Stimulated activated CD8-positive, alpha-beta memory T cell treated with anti-CD3 and anti-CD28 coated beads, Interleukin-12 subunit alpha, Interleukin-12 subunit beta, amount 100 ng/mL, for 1 hour (primary cell): ENCODE data around the gene CLSTN1.
"Not testable (repeated sequence)": the region's sequence is repeated elsewhere in the genome, so short reads cannot be mapped to it uniquely, and the experiment has no call there.

ENCODE experiments used
- DNase-seq: peaks from one replicate; pipeline ENCODE4 v3.0.0-alpha.2; 2020; ENCODE audit warnings: low read depth

CLSTN1 gene

DNA sequence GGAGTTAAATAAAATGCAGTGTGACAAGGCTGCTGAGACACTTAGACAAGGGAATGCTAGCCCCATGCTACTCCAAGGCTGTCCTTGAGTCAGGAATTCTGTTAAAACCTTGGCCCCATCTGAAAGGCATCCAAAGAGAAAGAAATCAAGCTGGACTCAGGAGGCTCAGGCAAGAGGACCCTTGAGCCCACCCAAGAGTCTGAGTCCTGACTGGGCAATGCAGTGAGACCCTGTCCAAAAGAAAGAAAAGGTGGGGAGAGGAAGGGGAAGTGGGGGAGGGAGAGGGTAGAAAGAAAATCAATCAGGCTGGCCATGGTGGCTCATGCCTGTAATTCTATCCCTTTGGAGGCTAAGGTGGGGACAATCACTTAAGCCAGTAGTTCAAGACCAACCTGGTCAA lies 26.7 kb downstream of the CLSTN1 start:
- no peak for DNase-seq

DNA sequence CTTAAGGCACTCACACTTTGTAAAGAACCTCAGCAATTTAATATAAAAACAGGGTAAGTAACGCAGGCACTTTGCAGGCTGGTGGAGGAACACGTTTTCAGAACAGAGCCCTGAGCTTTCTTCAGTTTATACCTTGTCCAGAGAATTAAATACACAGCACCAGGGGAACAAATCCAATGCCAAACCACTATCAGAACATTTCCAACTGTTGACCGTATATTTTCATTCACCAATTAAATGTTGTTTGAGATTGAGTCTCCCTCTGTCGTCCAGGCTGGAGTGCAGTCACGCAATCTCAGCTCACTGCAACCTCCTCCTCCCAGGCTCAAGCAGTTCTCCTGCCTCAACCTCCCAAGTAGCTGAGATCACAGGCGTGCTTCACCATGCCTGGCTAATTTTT lies 29.7 kb downstream of the CLSTN1 start:
- DNase-seq: no peak

DNA sequence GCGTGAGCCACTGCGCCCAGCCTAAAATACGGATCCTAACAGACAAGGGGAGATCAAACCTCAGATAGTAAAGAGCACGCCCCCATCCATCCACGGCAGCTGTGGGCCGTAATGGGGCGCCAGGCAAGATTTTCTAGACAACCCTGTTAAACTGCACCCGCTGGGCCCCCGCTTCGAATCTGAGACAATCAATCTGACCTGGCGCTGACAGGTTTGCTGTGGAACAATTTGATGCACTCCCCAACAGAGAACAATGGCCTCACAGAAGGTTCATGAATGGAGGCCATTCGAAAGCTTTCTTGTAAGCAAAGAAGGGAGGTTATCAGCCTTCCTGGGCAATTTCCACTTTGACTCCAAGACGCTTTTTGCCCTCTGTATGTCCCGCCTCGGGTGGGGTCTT lies 30.5 kb downstream of the CLSTN1 start:
- DNase-seq: no peak

DNA sequence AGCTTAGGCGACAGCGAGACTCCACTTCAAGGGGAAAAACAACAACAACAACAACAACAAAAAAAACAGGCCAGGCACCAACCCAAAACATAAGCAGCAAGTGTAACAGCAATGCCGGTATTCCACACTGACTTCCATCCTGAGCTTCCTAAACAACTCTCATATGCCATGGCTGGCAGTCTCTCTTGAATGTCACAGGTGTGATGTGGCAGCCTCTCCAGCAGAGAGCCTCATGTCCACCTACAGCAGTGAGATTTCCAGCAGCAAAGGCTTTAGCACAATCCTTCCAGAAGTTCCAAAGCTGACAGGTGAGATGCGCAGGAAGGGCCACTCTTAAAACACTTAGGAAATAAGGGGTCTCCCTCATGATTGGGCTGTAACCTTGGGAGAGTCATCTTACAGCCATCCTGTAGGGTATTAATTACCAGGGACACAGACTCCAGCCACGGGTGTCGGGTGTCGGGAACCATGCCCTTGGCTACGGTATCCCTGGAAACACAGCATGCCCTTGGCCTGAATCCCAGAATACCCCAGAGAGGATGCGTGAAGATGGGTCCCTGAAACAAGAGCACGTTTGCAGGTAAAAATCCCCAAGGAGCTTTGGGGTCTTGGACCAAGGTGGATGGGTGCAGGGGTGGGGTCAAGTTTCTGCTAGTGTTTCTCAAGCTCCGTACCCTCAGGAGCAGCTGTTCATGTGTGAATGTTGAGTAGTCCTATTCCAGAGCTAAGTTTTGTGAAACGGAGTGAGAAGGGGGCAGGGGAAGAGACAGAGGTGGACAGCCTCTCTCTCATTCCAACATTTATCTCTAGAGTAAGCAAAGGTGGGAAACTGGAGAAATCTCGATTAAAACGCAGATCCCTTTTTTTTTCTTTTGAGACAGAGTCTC lies 31.4 kb downstream of the CLSTN1 start:
- DNase-seq: no peak

DNA sequence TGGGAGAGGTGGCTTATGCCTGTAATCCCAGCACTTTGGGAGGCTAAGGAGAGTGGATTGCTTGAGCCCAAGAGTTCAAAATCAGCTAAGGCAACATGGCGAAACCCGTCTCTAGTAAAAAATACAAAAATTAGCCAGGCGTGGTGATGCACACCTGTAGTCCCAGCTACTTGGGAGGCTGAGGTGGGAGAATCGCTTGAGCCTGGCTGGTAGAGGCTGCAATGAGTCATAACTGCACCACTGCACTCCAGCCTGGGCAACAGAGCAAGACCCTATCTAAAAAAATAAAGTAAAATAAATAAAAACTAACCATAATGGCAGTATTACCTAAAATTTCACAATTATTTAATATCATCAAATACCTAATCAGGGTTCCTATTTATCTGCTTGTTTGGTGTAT lies 34.1 kb downstream of the CLSTN1 start:
- not testable (repeated sequence) for DNase-seq

DNA sequence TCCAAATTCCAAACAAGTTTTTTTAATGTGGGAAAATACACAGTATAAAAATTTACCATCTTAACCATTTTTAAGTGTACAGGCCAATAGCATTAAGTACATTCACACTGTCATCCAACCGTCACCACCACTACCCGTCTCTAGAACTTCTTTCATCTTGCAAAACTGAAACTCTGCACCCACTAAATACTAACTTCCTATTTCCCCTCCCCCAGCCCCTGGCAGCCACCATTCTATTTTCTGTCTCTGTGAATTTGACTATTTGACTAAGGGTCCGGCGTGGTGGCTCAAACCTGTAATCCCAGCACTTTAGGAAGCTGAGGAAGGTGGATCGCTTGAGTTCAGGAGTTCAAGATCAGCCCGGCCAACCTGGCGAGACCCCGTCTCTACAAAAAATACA lies 36.1 kb downstream of the CLSTN1 start:
- no peak for DNase-seq

DNA sequence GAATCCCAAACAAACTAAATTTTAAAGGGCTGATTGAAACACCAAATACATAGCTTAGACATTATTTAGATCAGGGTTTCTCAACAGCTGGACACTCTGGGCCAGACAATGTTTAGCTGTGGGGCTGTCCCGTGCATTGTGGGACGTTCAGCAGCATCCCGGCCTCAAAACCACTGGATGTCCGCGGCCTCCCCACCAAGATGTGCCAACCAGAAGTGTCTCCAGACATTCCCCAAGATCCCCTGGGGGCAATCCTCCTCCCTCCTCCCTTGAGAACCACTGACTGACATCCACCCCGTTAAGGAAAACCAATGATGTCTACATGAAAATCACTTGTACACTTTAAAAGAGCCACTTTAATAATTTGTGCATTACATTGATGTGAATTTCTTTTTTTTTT lies 38.4 kb downstream of the CLSTN1 start:
- no peak for DNase-seq

DNA sequence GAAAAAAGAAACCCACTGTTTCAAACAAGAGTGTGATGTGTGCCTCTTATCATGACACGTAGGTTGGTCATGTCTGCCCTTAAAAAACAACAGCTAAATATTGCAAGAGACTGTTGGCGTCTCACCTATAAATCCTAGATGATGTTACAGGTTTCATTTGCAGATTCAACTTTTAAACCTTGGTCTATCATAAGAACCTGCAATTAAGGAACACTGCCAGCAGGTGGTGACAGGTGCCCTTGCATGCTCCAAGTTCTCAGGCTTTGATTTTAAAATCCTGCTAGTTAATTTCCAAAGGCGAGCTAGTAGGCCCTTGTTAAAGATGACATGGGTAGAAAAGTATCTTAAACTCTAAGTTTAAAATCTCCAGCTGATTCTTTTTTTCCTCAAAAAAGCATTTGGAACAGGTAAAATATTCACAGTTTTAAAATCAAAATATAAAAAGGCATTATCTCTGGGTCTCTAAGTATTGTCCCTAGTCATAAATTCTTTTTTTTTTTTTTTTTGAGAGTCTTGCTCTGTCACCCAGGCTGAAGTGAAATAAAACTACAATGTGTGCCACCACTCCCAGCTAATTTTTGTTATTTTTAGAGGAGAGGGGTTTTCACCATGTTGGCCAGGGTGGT lies 39.1 kb downstream of the CLSTN1 start:
- peak; percentile 48 for DNase-seq

DNA sequence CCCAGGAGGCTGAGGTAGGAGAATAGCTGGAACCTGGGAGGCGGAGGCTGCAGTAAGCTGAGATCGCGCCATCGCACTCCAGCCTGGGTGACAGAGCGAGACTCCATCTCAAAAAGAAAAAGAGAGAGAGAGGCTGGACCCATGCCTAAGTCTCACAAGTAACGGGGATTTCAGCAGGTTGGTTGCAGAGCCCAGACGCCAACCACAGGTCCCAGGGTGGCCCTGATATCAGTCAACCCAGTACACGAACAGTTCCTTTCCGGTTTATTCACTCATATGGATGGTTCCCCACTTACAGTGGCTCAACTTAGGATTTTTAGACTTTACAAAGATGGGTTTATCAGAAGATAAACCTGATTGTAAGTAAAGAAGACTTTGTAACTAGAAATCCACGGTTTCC lies 40.9 kb downstream of the CLSTN1 start:
- DNase-seq: no peak

DNA sequence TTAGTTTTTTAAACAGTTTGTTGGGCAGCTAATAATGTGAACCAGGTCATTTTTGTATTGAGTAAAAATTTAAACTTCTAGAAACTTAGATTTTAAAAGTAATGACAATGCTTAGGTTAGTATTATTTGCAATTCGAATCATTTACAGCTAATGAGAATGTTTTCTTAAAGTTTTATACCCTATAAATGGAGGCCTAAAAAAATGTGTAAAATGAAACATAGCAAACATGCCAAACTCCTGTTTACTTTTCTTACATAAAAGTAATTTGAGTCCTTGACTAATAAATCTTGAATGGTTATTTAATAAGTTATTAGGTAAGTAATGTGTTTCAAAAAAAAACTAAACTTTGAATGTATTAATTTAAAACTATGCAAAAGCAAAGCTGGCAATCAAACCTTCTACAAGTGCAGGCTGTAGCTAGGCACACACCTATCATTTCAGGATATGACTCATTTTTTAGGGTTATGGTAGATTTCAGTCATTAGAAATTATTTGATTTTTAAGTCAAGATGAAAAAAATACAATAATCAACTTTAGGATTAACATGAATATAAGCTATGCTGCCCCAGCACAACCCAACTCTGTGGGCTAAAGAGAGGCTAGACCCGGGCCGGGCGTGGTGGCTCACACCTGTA lies 41.5 kb downstream of the CLSTN1 start:
- no peak for DNase-seq

DNA sequence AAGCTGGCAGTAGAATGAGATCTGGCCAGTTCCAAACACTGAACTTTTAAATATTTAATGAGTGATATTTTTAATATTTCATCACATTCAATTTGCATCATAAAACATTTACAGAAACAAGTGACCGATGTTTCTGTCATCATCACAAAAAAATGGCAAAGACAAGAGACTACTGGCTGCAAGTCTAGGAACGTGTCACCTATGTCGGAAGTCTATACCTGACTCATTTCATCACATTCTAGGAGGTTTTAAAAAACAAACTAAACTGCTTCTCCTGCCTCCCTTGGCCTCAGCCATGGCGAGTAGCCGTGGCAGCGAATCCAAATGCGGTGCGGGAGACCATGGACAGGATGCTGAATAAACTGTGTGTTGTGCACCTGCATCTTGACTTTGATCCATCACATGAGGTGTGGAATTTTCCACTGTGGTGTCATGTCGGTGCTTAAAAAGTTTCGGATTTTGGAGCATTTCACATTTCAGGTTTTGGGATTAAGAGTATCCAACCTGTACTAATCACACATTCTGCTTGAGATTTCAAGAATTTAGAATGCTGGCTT lies 43.1 kb downstream of the CLSTN1 start:
- no peak for DNase-seq

DNA sequence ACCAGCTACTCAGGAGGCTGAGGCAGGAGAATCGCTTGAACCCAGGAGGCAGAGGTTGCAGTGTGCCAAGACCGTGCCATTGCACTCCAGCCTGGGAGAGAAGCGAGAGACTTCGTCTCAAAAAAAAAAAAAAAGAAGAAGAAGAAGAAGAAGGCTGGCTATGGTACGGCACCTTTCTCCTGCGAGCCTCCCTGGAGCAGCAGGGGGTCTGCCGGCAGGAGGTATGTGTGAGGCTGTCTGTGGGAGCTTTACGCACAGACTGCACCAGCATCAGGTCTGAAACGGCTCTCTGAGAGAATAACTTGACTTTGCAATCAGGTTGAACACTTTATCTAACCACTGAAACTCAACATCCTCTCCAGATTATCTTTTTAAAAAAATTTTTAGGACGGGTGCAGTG lies 44.9 kb downstream of the CLSTN1 start:
- no peak for DNase-seq

DNA sequence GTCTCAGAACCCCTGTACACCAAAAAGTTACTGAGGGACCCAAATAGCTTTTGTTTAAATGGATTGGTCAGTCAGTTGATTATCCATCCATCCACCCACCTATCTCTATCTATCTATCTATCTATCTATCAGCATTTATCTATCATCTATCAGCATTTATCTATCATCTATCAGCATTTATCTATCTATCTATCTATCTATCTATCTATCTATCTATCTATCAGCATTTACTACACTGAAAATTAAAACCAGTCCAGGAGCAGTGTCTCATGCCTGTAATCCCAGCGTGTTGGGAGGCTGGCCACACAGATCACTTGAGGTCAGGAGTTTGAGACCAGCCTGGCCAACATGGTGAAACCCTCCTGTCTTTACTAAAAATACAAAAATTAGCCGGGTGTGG lies 47.1 kb downstream of the CLSTN1 start:
- no peak for DNase-seq

DNA sequence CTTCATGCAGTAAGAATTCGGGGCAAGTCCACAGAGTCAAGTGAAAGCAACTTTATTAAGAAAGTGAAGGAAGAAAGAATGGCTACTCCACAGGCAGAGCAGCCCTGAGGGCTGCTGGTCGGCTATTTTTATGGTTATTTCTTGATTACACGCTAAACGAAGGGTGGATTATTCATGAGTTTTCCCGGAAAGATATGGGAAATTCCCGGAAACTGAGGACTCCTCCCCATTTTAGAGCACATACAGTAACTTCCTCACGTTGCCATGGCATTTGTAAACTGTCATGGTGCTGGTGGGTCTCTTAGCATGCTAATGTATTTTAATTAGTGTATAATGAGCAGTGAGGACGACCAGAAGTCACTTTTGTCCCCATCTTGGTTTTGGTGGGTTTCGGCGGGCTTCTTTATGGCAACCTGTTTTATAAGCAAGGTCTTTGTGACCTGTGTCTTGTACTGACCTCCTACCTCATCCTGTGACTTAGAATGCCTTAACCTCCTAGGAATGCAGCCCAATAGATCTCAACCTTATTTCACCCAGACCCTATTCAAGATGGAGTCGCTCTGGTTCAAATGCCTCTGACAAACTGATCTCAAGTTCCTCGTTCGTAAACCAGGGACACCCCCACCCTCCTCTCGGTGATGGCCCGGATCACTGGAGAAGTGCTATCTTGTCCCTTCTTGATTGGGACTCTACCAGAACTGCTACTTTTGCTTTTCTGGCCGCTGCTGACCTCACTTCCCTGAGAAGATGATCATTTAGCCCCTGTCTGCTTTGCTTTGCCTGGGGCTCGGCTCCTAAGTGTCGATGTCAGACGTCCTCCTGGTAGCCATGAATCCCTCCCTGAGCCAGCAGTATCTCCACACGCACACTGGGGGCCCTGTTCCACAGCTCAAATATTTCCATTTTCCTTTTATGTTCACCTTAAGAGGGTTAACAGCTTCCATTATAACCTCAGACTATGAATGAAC lies 48.8 kb downstream of the CLSTN1 start:
- DNase-seq: no peak

DNA sequence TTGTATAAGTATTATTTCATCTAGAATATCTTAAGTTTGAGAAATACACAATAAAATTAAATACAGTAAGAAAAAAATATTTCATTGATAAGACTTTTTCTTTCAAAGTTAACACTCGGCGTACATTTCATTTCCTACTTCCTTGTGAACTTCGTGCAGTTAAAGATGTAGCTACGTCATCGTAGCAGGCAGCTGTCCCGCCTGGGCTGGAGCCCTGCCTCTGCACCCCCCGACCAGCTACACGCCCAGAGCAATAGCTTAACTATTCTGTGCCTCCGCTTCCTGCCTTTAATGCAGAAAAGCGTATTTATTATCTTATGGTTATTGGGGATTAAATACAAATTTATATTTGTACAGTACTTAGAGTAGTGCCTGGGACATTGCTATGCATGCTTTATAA lies 53.5 kb downstream of the CLSTN1 start:
- DNase-seq: no peak

DNA sequence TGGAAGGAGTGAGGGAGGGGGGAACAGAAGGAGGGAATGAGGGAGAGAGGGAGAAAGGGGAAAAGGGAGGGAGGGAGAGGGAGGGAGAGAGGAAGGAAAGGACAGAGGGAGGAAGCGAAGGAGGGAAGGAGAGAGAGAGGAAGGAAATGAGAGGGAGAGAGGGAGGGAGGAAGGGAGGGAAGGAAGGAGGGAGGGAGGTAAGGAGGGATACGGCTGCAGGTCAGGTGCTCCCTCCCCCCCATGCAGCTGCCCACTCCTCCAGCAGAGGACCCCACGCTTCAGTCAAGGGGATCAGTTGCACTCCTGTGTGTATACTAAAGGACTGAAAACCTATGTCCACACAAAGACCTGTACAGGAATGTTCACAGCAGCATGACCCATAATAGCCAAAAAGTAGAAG lies 54.8 kb downstream of the CLSTN1 start:
- DNase-seq: no peak

DNA sequence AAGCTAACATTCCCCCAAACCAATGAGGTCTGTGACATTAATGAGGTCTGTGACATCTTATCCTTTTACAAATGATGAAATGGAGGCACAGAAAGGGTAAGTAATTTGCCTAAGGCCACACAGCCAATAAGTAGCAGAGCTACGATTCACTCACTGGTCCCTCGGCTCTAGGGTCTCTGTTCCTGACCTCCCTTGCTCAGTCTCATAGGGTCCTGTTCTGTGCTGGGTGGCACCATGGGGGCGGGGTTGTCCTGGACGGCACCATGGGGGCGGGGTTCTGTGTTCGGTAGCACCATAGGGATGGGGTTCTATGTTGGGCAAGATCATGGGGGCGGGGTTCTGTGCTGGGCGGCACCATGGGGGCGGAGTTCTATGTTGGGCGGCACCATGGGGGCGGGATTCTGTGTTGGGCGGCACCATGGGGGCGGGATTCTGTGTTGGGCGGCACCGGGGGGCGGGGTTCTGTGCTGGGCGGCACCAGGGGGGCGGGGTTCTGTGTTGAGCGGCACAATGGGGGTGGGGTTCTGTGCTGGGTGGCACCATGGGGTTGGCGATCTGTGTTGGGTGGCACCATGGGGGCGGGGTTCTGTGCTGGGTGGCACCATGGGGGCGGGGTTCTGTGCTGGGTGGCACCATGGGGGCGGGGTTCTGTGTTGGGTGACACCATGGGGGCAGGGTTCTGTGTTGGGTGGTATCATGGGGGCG lies 55.6 kb downstream of the CLSTN1 start:
- DNase-seq: no peak

DNA sequence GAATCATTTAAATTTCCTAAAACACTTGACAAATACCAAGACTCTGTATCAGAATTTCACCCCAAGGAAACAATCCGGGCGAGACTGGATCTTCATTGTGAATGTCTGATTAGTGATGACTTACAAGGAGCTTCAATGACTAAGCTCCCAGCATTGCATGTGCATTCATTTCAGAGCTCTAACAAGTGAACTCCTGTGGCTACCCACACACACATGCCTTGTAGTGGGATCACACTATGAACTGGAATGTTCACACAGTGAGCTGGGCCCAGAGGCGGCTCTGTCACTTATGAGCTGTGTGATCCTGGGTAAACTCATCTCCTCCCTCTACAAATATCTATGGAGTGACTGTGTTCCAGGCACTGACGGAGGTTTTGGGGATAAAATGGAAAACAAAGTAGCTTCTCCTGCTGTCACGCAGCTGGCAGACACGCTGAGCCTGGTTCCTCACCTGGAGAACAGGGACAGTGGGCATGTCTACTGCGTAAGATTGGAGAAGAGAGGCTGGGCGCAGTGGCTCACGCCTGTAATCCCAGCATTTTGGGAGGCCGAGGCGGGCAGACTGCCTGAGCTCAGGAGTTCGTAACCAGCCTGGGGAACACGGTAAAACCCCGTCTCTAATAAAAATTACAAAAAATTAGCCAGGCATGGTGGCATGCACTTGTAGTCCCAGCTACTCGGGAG lies 56.9 kb downstream of the CLSTN1 start:
- no peak for DNase-seq

DNA sequence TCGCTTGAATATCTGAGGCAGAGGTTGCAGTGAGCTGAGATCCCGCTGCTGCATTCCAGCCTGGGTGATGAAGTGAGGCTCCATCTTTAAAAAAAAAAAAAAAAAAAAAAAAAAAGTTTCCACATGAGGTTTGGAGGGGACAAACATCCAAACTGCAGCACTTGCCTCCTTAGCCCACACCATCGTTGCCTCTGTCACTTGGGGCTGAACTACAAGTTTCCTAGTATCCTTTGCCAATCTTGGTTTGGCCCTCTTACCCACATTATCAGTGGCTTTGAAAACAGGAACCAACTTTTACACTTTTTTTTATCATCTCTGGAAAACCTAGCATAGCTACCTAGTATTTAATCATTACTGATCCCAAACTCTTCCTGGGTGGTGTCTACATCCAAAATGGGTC lies 59.2 kb downstream of the CLSTN1 start:
- DNase-seq: no peak

DNA sequence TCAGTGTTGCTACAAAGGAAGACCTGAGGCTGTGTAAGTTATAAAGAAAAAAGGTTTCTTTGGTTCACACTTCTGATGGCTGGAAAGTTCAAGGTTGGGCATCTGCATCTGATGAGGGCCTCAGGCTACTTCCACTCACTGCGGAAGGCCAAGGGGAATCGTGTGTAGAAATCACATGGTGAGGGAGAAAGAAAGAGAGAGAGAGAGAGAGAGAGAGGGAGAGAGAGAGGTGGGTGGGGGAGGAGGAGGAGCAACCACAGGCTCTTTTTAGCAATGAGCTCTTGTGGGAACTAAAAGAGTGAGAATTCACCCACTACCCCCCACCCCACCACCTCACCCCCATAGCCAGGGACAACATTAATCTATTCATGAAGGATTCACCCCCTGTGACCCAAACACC lies 59.9 kb downstream of the CLSTN1 start:
- no peak for DNase-seq

DNA sequence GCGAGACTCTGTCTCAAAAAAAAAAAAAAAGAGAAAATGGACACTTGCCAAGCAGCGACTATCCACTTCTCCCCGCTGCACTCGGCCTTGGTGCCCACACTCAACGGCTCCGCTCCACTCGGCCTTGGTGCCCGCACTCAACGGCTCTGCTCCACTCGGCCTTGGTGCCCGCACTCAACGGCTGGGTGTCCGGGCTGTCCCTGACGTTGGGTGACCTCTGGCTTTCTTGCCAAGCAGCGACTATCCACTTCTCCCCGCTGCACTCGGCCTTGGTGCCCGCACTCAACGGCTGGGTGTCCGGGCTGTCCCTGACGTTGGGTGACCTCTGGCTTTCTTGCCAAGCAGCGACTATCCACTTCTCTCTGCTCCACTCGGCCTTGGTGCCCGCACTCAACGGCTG lies 61.3 kb downstream of the CLSTN1 start:
- DNase-seq: not testable (repeated sequence)
